Mammary microvascular endothelial cell (primary cell): ENCODE results near the gene RHCG. TPM values are rescaled to one million over a fixed set of nuclear protein-coding genes. Genes with fewer than 3 reads are reported as not detected.

Source experiments
- total RNA-seq: library from RNA; depleted of rRNA; stranded (reverse); fragments of >200 nt; gene quantifications from 2 replicates; pipeline ENCODE4 v1.2.3, GENCODE V29; 2015

Gene RHCG
- not detected in 2 replicates for total RNA-seq

GRCh38 chr15:89496155-89497098 lies at the start of gene RHCG:
Gene RHCG (minus strand): TSS chr15:89496583. CDS start chr15:89496544, 39 bp downstream.

Other genes with a start within 250 kb of the RHCG start
- 63.2 and 69.7 TPM in 2 replicates for gene POLG, start 161.8 kb downstream of the RHCG start, total RNA-seq
- 6.0 and 6.7 TPM in 2 replicates for gene TICRR, start 78.9 kb upstream of the RHCG start, total RNA-seq
- 5.0 TPM in 2 replicates for gene KIF7, start 158.9 kb upstream of the RHCG start, total RNA-seq
- gene PLIN1, start 182.8 kb upstream of the RHCG start, total RNA-seq, result 0.10 TPM in 1 of 2 replicates, not detected in the other
- gene PEX11A, start 194.2 kb upstream of the RHCG start, total RNA-seq, result 1.9 and 2.4 TPM in 2 replicates
- not detected in 2 replicates for gene WDR93, start 194.2 kb upstream of the RHCG start, total RNA-seq